ENCODE data around the gene FTCDNL1.

- no peak for TF ChIP-seq CTCF (conservative IDR thresholded peaks at IDR 0.05)
- TF ChIP-seq EZH2 (IDR thresholded peaks at IDR 0.05; ENCODE audit: low read depth), result no peak
These were observed 14.9 kb upstream of the FTCDNL1 start for GRCh38 chr2:199865905-199866304.

Measured in PC-9 (cell line).